Esophagus (tissue), 2 donors: ENCODE measurements around the gene NR1H4. TPM values are rescaled to one million over a fixed set of nuclear protein-coding genes. Genes with fewer than 3 reads are reported as not detected.

ENCODE experiments used
- H3K27ac ChIP-seq, 2 donors: one replicate each; pipeline ENCODE4 v1.5.1; 2013; ENCODE audit warnings: low read depth in 2 of 2, mild to moderate bottlenecking in 2 of 2, inconsistent platforms in 1 of 2, low read length in 1 of 2, moderate library complexity in 1 of 2
- H3K27me3 ChIP-seq, 2 donors: one replicate each; pipeline ENCODE4 v1.6.1; 2013; ENCODE audit warnings: low read length in 2 of 2, control low read depth in 1 of 2, mild to moderate bottlenecking in 1 of 2; ENCODE audit not compliant: insufficient read depth in 2 of 2, control insufficient read depth in 1 of 2
- H3K36me3 ChIP-seq, 2 donors: one replicate each; pipeline ENCODE4 v1.6.1; 2013; ENCODE audit warnings: low read length in 1 of 2; ENCODE audit not compliant: control insufficient read depth in 2 of 2, insufficient read depth in 2 of 2
- H3K4me1 ChIP-seq, 2 donors: one replicate each; pipeline ENCODE4 v1.6.1; 2013; ENCODE audit warnings: low read length in 1 of 2; ENCODE audit not compliant: control insufficient read depth in 2 of 2, insufficient read depth in 2 of 2
- H3K4me3 ChIP-seq, 2 donors: one replicate each; pipeline ENCODE4 v1.5.1; 2013; ENCODE audit warnings: low read length in 2 of 2, mild to moderate bottlenecking in 2 of 2, low read depth in 1 of 2, moderate library complexity in 1 of 2
- H3K9me3 ChIP-seq, 2 donors: one replicate each; pipeline ENCODE4 v1.6.1; 2013; ENCODE audit warnings: mild to moderate bottlenecking in 2 of 2, low read depth in 1 of 2, low read length in 1 of 2, moderate library complexity in 1 of 2; ENCODE audit not compliant: control insufficient read depth in 2 of 2, insufficient read depth in 1 of 2
- WGBS, 2 donors: extraction: QIAGEN DNeasy Blood & Tissue Kit; methylation state at CpG; one replicate each; pipeline ENCODE4 v1.1.7; 2013; 5-methylcytosine and 5-hydroxymethylcytosine counted together
- polyA plus RNA-seq, 2 donors: library from polyadenylated mRNA; stranded (reverse); fragments of 200-250 nt; gene quantifications; one replicate each; pipeline ENCODE4 v1.2.3, GENCODE V29; 2013
- donor health status: healthy with polysubstance abuse.
- donor health status: Bipolar disorder and iron deficiency.

NR1H4 gene
- polyA plus RNA-seq, 2 donors: 0.04 to 0.08 TPM

GRCh38 chr12:100521958-100522357 is 48.3 kb downstream of the NR1H4 start:
- H3K36me3 ChIP-seq: no peaks in the 10 kb centered on the region
- no peaks in the 10 kb centered on the region for H3K4me1 ChIP-seq
- H3K27me3 ChIP-seq: no peaks in the 10 kb centered on the region
- no peaks in the 10 kb centered on the region for H3K9me3 ChIP-seq
- no peak overlapping the region for H3K27ac ChIP-seq
- H3K4me3 ChIP-seq: no peak overlapping the region
- WGBS, 2 donors: 45 to 63% methylated on average over 1 of the region's 1 CpG

GRCh38 chr12:100528034-100528433 is 54.4 kb downstream of the NR1H4 start:
- H3K4me3 ChIP-seq: no peak overlapping the region
- H3K27me3 ChIP-seq: no peaks in the 10 kb centered on the region
- 59 to 68% methylated on average over 3 of the region's 3 CpGs for WGBS, 2 donors
- H3K9me3 ChIP-seq: no peaks in the 10 kb centered on the region
- H3K27ac ChIP-seq: no peak overlapping the region
- H3K4me1 ChIP-seq: no peaks in the 10 kb centered on the region
- no peaks in the 10 kb centered on the region for H3K36me3 ChIP-seq

- H3K36me3 ChIP-seq: no peaks in the 10 kb centered on the region
- WGBS, 2 donors: 73 to 85% methylated on average over 1 of the region's 1 CpG
- no peak overlapping the region for H3K4me3 ChIP-seq
- no peaks in the 10 kb centered on the region for H3K9me3 ChIP-seq
- no peaks in the 10 kb centered on the region for H3K4me1 ChIP-seq
- H3K27me3 ChIP-seq: no peaks in the 10 kb centered on the region
- H3K27ac ChIP-seq: no peak overlapping the region
Observed at GRCh38 chr12:100528471-100529127, 54.9 kb downstream of the NR1H4 start.

GRCh38 chr12:100529756-100530350 is 56.2 kb downstream of the NR1H4 start:
- no peaks in the 10 kb centered on the region for H3K9me3 ChIP-seq
- H3K27ac ChIP-seq: no peak overlapping the region
- H3K4me1 ChIP-seq: no peaks in the 10 kb centered on the region
- no peak overlapping the region for H3K4me3 ChIP-seq
- H3K27me3 ChIP-seq: no peaks in the 10 kb centered on the region
- H3K36me3 ChIP-seq: no peaks in the 10 kb centered on the region
- 94 to 96% methylated on average over 2 of the region's 2 CpGs for WGBS, 2 donors

- Histone ChIP-seq H3K36me3 (no peaks in the 10 kb centered on the region), H3K4me3 (no peak overlapping the region), H3K27ac (no peak overlapping the region), H3K27me3 (no peaks in the 10 kb centered on the region), H3K9me3 (no peaks in the 10 kb centered on the region), H3K4me1 (no peaks in the 10 kb centered on the region)
- WGBS, 2 donors: 79 to 80% methylated on average over 3 of the region's 3 CpGs
Observed at GRCh38 chr12:100533376-100533775, 59.7 kb downstream of the NR1H4 start.

GRCh38 chr12:100534625-100535227 is 61.1 kb downstream of the NR1H4 start:
- no peak overlapping the region for H3K4me3 ChIP-seq
- 76 to 80% methylated on average over 6 of the region's 6 CpGs for WGBS, 2 donors
- no peak overlapping the region for H3K27ac ChIP-seq
- no peaks in the 10 kb centered on the region for H3K4me1 ChIP-seq
- H3K9me3 ChIP-seq: no peaks in the 10 kb centered on the region
- no peaks in the 10 kb centered on the region for H3K27me3 ChIP-seq
- no peaks in the 10 kb centered on the region for H3K36me3 ChIP-seq

GRCh38 chr12:100539202-100539601 is 65.5 kb downstream of the NR1H4 start:
- no peak overlapping the region for H3K27ac ChIP-seq

GRCh38 chr12:100544165-100544564 is 70.5 kb downstream of the NR1H4 start:
- 70 to 88% methylated on average over 4 of the region's 4 CpGs for WGBS, 2 donors
- Histone ChIP-seq H3K4me1 (no peaks in the 10 kb centered on the region), H3K9me3 (no peaks in the 10 kb centered on the region), H3K27me3 (no peaks in the 10 kb centered on the region), H3K4me3 (no peak overlapping the region), H3K27ac (no peak overlapping the region), H3K36me3 (no peaks in the 10 kb centered on the region)

More at GRCh38 chr12:100539202-100539601, 65.5 kb downstream of the NR1H4 start:
- Histone ChIP-seq H3K9me3 (no peaks in the 10 kb centered on the region), H3K36me3 (no peaks in the 10 kb centered on the region), H3K4me1 (no peaks in the 10 kb centered on the region), H3K27me3 (no peaks in the 10 kb centered on the region), H3K4me3 (no peak overlapping the region)
- 27 to 42% methylated on average over 2 of the region's 2 CpGs for WGBS, 2 donors

- no peak overlapping the region for H3K4me3 ChIP-seq
- H3K27me3 ChIP-seq: no peaks in the 10 kb centered on the region
- H3K9me3 ChIP-seq: no peaks in the 10 kb centered on the region
- no peaks in the 10 kb centered on the region for H3K4me1 ChIP-seq
- 90 to 94% methylated on average over 1 of the region's 1 CpG for WGBS, 2 donors
- H3K36me3 ChIP-seq: no peaks in the 10 kb centered on the region
- H3K27ac ChIP-seq: no peak overlapping the region
Observed at GRCh38 chr12:100545092-100545491, 71.4 kb downstream of the NR1H4 start.

GRCh38 chr12:100553936-100554335 is 80.3 kb downstream of the NR1H4 start:
- WGBS, 2 donors: 44 to 47% methylated on average over 3 of the region's 3 CpGs
- no peak overlapping the region for H3K27ac ChIP-seq

More at GRCh38 chr12:100553936-100554335, 80.3 kb downstream of the NR1H4 start:
- no peaks in the 10 kb centered on the region for H3K9me3 ChIP-seq
- no peaks in the 10 kb centered on the region for H3K36me3 ChIP-seq
- H3K4me3 ChIP-seq: no peak overlapping the region
- H3K27me3 ChIP-seq: no peaks in the 10 kb centered on the region
- no peaks in the 10 kb centered on the region for H3K4me1 ChIP-seq
